Measurements from ENCODE around the gene PTGES. TPM values are rescaled to one million over a fixed set of nuclear protein-coding genes. Genes with fewer than 3 reads are reported as not detected.
A peak's percentile ranks its signal among the peaks of the same experiment; 100 is the strongest.
"Not testable (repeated sequence)": the region's sequence is repeated elsewhere in the genome, so short reads cannot be mapped to it uniquely, and the experiment has no call there.

PTGES gene
- total RNA-seq, 2 donors from 2014 or later: 2.6 to 5.1 TPM

- peak; percentile 73 for DNase-seq
- Histone ChIP-seq H3K4me1 (peaks cover 7% of the 10 kb centered on the region), H3K4me3 (no peak overlapping the region), H3K27me3 (no peaks in the 10 kb centered on the region), H3K9me3 (no peaks in the 10 kb centered on the region), H3K27ac (peak overlapping the region; percentile 83), H3K36me3 (no peaks in the 10 kb centered on the region), H3K9ac (ENCODE audit: low read depth in 2 of 2, low read length in 2 of 2) (peak overlapping the region in 1 of 2 donors; percentile 42)
- TF ChIP-seq CTCF (IDR thresholded peaks at IDR 0.05): no peak
- intact Hi-C loops (cut with DNase I): no loop called here
Measured at GRCh38 chr9:129761293-129761900, 8.6 kb upstream of the PTGES start.

DNA sequence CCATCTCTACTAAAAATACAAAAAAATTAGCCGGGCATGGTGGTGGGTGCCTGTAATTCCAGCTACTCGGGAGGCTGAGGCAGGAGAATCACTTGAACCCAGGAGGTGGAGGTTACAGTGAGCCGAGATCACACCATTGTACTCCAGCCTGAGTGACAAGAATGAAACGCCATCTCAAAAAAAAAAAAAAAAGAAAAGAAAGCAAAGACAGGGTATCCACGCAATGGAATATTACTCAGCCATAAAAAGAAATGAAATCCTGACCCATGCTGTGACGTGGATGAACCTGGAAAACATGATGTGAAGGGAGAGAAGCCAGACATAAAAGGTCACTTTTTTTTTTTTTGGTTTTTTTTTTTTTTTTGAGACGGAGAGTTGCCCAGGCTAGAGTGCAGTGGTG, 7.9 kb upstream of the PTGES start:
- H3K27me3 ChIP-seq; H3K4me1 ChIP-seq; H3K9me3 ChIP-seq; H3K9ac ChIP-seq (ENCODE audit: low read depth in 2 of 2, low read length in 2 of 2); H3K4me3 ChIP-seq; H3K36me3 ChIP-seq; DNase-seq; intact Hi-C loops (cut with DNase I): not testable (repeated sequence)
- peak overlapping the region; percentile 83 for H3K27ac ChIP-seq

- no peaks in the 10 kb centered on the region for H3K27me3 ChIP-seq
- H3K4me3 ChIP-seq: no peak overlapping the region
- no peak overlapping the region for H3K27ac ChIP-seq
- no peak overlapping the region for H3K9ac ChIP-seq (ENCODE audit: low read depth in 2 of 2, low read length in 2 of 2)
- H3K9me3 ChIP-seq: no peaks in the 10 kb centered on the region
- intact Hi-C loops (cut with DNase I): no loop called here
- H3K36me3 ChIP-seq: no peaks in the 10 kb centered on the region
- TF ChIP-seq CTCF (IDR thresholded peaks at IDR 0.05): no peak
- H3K4me1 ChIP-seq: peaks cover 7% of the 10 kb centered on the region
- no peak for DNase-seq
Measured at GRCh38 chr9:129759804-129760502, 7.1 kb upstream of the PTGES start.

DNA sequence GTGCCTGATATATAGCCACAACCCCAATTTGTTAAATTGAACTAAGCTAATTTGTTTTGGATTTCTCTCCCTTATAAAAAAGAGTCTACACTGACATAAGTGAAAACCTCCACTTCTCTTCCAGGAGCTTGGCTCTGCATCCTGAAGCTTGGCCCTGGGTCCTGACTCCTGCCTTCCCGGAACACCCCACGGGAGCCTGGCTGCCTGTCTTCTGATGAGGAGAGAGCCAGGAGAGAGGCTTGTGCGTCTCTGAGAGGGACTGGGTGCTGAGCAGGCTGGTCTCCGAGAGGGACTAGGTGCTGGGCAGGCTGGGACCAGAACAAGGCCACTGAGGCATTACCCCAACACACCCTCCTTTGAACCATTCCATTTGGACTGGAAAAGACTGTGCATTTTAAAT, 6.5 kb upstream of the PTGES start:
- Histone ChIP-seq H3K27me3 (no peaks in the 10 kb centered on the region), H3K9me3 (no peaks in the 10 kb centered on the region), H3K36me3 (no peaks in the 10 kb centered on the region), H3K9ac (ENCODE audit: low read depth in 2 of 2, low read length in 2 of 2) (no peak overlapping the region), H3K4me3 (no peak overlapping the region), H3K4me1 (peaks cover 7% of the 10 kb centered on the region), H3K27ac (no peak overlapping the region)
- intact Hi-C loops (cut with DNase I): no loop called here
- DNase-seq: no peak
- TF ChIP-seq CTCF (IDR thresholded peaks at IDR 0.05): no peak

DNA sequence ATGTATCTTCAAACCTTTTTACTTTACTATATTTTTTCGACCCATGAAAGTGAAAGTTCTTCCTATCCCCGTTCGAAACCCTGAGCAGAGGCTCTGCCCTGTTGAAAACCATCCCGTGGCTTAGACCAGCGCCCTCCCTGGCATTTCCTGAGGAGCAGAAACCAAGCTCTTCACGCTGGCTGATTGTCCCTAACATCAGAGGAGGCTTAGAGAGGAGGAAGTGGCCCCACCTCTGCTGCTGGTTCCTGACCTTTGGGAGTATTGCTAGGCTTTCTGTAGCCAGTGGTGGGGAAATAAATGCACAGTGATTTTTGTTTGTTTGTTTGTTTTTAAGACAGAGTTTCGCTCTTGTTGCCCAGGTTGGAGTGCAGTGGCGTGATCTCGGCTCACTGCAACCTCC, 4.2 kb upstream of the PTGES start:
- Histone ChIP-seq H3K36me3 (no peaks in the 10 kb centered on the region), H3K9ac (ENCODE audit: low read depth in 2 of 2, low read length in 2 of 2) (no peak overlapping the region), H3K27ac (no peak overlapping the region), H3K27me3 (no peaks in the 10 kb centered on the region), H3K4me3 (no peak overlapping the region), H3K9me3 (no peaks in the 10 kb centered on the region), H3K4me1 (peaks cover 4% of the 10 kb centered on the region)
- intact Hi-C loops (cut with DNase I): no loop called here
- no peak for DNase-seq
- TF ChIP-seq CTCF (IDR thresholded peaks at IDR 0.05): no peak

GRCh38 chr9:129756191-129756590, 3.3 kb upstream of the PTGES start:
- intact Hi-C loops (cut with DNase I): no loop called here
- Histone ChIP-seq H3K4me1 (no peaks in the 10 kb centered on the region), H3K9me3 (no peaks in the 10 kb centered on the region), H3K36me3 (no peaks in the 10 kb centered on the region), H3K4me3 (no peak overlapping the region), H3K27ac (no peak overlapping the region), H3K9ac (ENCODE audit: low read depth in 2 of 2, low read length in 2 of 2) (no peak overlapping the region), H3K27me3 (no peaks in the 10 kb centered on the region)
- TF ChIP-seq CTCF (IDR thresholded peaks at IDR 0.05): no peak
- DNase-seq: no peak

Measured in colonic mucosa (tissue), 4 donors.